ENCODE results near the gene FAM83C.
A peak's percentile ranks its signal among the peaks of the same experiment; 100 is the strongest.

The FAM83C gene

DNA sequence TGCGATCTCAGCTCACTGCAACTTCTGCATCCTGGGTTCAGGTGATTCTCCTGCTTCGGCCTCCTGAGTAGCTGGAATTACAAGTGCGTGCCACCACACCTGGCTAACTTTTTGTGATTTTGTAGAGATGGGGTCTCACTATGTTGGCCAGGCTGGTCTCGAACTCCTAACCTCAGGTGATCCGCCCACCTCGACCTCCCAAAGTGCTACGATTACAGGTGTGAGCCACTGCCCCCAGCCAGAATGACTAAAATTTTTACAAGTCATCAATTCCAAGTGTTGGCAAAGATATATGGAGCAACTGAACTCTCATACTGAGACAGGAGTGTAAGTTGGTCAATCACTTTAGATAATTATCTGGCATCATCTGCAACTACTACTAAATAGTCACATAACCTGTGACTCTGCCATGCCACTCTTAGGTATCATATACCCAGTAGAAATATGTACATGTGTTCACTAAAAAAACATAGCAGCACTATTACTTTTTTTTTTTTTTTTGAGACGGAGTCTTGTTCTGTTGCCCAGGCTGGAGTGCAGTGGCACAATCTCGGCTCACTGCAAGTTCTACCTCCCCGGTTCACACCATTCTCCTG, 10.6 kb downstream of the FAM83C start:
- no peak for DNase-seq

DNA sequence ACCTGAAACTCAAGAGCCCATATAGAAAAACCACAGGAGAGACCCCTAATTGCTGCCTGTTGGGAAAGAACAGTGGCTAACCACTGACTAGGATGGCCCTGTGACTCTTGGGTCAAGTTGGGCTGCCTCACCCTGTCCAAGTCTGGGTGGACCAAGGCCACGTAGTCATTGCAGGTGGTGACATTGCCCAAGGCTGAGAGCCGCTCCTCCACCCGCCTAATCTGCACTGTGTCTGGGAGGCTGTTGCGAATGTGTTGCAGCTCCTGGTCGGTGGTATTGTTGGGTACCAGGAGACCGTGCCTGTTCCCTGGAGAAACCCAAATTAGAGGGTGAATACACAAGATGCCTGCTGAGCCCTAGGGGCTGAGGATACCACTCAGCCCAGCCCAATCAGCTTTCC, 11.7 kb downstream of the FAM83C start:
- no peak for DNase-seq

DNA sequence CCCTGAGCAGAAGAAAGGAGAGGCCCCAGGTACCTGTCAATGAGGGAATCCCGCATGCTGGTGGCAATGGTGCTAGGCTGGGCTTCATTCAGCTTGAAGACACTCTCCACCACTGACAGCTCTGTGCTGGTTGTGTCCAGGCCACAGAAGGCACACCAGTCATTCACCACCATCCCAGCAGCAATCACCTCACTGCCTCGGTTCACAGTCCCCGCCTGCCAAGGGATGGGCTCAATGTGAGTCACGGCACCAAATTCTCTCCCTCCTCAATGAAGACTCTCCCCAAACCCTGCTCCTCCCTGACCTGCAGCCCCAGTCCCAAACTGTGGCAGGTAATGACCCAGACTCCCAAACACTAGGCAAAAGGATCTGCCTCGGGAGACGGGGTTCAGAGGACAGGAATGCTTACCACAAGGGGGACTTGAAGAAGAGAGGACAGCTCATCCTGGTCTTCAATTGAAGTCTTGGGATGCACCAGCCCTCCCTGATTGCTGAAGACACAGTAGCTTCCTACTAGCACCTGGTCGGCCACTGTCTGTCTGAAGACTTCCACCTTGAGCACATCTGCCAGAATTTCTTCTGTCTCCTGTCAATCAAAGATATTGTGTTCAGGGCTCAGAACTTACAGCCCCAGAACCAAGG, 12.6 kb downstream of the FAM83C start:
- DNase-seq: no peak

GRCh38 chr20:35279040-35279439, 13.2 kb downstream of the FAM83C start:
- no peak for DNase-seq

DNA sequence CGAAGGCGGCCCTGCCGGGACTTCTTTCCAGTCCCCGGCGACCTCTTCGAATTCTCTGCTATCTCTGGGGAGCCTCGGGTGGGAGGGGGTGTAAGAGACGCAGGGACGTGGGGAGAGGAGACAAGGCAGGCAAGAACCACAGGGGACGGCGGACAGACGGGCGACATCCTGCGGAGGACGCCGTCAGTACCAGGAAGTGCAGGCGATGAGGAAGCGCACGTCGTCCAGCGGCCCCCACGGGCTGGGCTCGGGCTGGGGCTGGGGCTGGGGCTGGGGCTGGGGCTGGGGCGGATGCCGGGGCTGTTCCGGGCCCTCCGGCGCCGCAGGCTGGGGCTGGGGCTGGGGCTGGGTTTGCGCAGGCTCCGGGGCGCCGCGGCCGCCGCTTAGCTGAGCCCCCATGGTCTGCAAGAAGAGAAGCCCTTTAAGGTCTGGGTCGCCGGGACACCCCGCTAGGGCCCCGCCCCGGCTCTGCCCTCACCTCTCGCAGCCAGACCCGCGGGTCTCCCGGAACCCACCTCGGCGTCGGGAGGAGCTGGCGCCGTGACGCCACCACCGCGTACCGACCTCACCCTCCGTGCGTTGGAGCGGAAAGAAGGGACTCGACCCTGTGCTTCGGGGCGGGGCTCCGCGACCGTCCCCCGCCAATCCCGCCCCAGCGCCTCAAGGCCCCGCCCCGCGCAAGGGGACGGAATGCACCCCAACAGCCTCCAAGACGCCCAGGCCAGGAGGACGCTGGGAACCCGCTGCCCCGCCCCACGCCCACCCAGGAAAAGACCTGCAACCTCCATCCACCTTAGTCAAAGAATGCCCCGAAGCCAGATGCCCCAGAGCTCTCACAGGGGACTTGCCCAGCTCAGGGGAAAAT, 14.5 kb downstream of the FAM83C start, which contains the start of gene MMP24OS:
Gene MMP24OS (minus strand): TSS at position 592 of the 865 bp plus-strand sequence. CDS start 193 bp downstream, at position 399.
- peak; percentile 95 for DNase-seq

- no peak for DNase-seq
Observed at GRCh38 chr20:35277127-35277526, 15.1 kb downstream of the FAM83C start.

GRCh38 chr20:35276408-35276807, 15.8 kb downstream of the FAM83C start:
- DNase-seq: no peak

DNA sequence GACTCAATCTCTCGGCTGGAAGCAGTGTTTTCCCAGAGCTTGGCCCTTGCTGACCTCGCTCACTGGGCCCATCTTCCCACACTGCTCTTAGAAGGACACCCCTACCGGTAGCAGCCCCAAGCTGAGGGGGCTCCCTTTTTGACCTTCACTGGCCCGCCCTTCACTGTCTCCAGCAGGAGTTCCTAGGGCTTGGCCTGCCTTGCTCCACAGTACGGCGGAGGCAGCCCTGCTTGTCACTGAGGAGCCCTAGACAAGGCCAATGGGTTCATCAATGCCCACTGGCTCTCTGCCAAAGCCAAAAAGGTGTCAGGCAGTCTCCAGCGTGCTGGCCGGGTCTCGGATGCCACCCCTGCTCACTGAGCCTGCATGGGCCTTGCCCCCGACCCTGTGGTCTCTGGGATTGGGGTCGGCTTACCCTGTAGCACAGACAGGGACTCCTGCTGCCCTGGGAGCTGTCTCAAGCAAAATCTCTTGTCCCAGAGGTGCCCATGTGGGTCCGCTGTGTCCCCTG, 16.4 kb downstream of the FAM83C start:
- no peak for DNase-seq

GRCh38 chr20:35274172-35275092, 17.8 kb downstream of the FAM83C start:
- no peak for DNase-seq

DNA sequence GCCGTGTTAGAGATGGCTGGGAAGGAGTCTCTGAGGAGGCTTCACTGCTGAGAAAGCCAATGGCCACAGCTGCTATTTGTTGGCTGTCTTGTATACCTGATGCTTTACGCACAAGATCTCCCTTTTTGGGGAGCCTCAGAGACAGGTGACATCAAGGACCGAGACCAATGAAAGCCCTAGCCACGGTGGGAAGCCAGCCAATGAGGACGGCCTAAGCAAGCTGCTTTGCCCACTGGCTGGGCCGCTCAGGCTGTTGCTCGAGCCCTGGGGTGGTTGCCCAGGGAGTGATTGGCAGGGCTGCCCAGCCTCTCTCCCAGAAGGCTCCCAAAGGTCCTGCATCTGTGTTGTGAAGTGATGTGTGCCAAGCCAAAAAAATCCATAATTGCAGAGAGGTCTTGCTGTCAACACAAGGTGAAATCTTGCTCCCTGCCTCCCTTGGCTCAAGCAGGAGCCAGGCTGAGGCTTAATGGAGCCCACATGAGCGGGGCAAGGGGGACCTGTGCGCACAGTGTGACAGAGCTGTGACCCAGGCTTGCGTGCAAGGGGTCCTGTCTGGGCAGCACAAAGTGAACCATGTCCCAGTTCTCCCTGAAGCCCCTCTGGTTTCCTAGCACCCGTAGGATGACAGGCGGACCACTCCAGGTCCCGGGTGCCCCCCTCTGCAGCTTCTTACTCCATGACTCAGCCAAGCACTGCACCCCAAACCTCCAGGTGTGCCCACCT, 18.6 kb downstream of the FAM83C start:
- no peak for DNase-seq

GRCh38 chr20:35271904-35272303, 20.3 kb downstream of the FAM83C start:
- DNase-seq: no peak

- no peak for DNase-seq
Observed at GRCh38 chr20:35271073-35271882, 20.9 kb downstream of the FAM83C start.

DNA sequence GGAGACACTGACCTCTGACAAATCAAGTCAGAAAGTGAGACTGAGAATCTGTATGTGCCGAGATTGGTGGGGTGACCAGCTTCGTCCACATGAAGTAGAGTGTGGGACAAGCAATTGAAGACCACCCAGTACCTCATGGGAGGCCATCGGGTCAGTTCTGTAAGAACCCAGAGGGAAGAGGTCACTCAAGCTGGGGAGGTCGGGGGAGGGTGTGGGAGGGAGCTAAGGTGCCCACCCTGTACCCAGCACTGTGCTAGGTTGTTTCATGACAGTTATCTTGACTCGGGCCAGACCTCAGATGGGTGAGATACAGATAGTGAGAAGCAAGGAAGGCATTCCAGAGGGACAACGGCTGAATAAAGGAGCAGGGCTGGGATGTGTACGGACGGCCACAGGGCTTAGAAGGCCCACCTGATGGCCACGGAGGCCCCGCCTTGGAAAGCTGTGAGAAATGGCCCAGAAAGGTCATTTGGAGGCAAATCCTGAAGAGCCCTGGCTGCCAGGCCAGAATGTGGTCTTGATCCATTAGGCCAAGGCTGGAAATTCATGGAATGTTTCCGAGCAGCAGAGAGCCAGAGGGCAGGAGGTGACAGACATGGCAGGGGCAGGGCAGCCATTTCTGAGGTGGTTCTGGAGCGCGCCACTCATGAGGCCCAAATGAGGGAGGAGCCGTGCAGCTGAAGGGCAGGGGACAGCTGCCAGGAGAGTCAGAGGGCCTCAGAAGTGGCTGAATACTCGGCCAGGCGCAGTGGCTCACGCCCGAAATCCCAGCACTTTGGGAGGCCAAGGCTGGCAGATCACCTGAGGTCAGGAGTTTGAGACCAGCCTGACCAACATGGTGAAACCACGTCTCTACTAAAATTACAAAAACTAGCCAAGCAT, 22.0 kb downstream of the FAM83C start:
- DNase-seq: no peak

- DNase-seq: peak; percentile 79
Observed at GRCh38 chr20:35269055-35269781, 23.0 kb downstream of the FAM83C start.

DNA sequence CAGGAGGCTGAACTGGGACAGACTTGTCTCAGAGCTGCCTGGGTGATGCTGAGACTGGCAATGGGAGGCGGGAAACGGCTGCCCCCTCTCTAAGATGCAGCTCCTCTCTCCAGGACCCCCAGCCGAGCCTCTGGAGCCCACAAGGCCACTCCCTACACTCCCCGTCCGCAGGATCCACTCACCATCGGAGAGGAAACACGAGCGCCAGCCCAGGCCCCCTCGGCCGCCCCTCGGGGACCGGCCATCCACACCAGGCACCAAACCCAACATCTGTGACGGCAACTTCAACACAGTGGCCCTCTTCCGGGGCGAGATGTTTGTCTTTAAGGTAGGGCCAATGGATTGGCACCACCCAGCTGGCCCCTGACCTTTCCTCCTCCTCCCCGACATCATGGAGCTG, 25.1 kb downstream of the FAM83C start:
- DNase-seq: no peak

DNA sequence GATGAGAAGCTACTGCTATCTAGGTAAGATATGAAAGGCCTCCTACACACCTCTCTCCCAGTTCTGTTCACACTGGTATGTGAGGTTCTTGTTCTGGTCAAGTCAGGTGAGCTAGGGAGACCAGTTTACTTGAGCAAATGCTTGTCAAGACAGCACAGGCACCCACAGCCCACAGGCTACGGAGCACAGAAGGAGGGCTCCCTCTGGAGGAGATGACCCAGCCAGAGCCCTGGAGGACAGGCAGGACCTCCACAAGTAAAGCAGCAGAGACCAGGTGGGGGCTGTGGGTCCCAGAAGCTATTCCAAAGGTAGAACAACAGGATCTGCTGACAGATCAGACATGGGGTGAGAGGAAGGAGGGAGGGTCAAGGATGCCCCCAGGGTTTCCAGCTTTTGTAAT, 27.5 kb downstream of the FAM83C start:
- no peak for DNase-seq

DNA sequence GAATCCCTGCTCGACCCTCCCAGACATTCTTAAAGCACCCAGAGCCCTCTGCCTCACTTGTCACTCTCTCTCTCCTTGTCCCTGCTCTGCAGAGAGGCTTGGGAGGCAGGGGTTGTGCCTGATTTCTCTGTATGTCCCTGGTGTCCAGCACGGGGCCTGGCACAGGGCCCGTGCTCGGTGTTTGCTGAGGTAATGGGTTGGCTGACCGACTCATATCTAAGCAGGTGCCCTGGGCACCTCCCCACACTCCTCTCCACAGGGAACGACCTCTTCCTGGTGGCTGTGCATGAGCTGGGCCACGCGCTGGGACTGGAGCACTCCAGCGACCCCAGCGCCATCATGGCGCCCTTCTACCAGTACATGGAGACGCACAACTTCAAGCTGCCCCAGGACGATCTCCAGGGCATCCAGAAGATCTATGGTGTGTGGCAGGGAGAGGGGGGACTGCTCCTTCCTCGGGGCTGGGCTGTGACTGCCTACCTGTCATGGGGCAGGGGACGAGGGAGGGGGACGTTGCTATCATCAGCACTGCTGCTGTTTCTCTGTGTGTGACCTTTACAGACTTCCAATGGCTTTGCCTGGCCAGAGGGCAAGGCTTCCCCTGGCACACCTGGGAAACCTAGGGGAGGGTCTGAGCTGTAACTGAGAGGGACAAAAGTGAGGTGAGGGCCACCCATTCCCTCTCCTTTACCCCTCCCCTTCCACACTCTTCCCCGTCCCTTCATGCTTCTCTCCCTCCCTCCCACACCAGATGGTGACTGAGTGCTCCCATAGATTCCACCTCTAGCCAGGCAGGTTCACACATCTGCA, 28.5 kb downstream of the FAM83C start:
- DNase-seq: no peak
